ENCODE data around the gene KLHL12. TPM values are rescaled to one million over a fixed set of nuclear protein-coding genes. Genes with fewer than 3 reads are reported as not detected.

Gene KLHL12
- polyA plus RNA-seq, 1 donor (not counting 4 experiments of a cell fraction or from before 2014, with no cell fraction given): 32.3 TPM

- FAIRE-seq (no peak), DNase-seq (ENCODE audit: low read depth, low spot score) (no peak)
- Histone ChIP-seq H3K9ac (ENCODE audit: control insufficient read depth, extremely low read depth, insufficient read depth, low read length) (no peak overlapping the region), H3K27ac (ENCODE audit: control insufficient read depth, insufficient read depth, low read length) (no peak overlapping the region), H3K9me1 (ENCODE audit: control insufficient read depth, extremely low read depth, insufficient read depth, low read length) (no peaks in the 10 kb centered on the region), H3K4me1 (ENCODE audit: control insufficient read depth, extremely low read depth, insufficient read depth, low read length) (peaks cover 15% of the 10 kb centered on the region), H3K4me2 (ENCODE audit: control insufficient read depth, extremely low read depth, insufficient read depth, low read depth, low read length) (no peak overlapping the region), H2AFZ (ENCODE audit: control insufficient read depth, low read length) (no peak overlapping the region), H3K79me2 (ENCODE audit: control insufficient read depth, insufficient read depth, low read length) (no peaks in the 10 kb centered on the region), H3K9me3 (ENCODE audit: control insufficient read depth, low read depth, low read length) (no peaks in the 10 kb centered on the region), H3K36me3 (ENCODE audit: control insufficient read depth in 2 of 2, extremely low read depth in 1 of 2, insufficient read depth in 2 of 2, low read length in 2 of 2) (peaks cover 0 to 2% of the 10 kb centered on the region in 2 experiments), H3K4me3 (ENCODE audit: control insufficient read depth in 2 of 3, extremely low read depth in 1 of 3, insufficient read depth in 2 of 3, low read depth in 1 of 3, low read length in 3 of 3) (no peak overlapping the region), H3K27me3 (ENCODE audit: control insufficient read depth, extremely low read depth, insufficient read depth, low read length) (no peaks in the 10 kb centered on the region), H4K20me1 (ENCODE audit: control insufficient read depth, extremely low read depth, insufficient read depth, low read length) (no peaks in the 10 kb centered on the region)
- dilution Hi-C loops (cut with MboI; ENCODE audit: extremely low pct_ligation_motif_present, low sequenced_read_pairs): no loop called here
- no peak for TF ChIP-seq EZH2 (IDR thresholded peaks at IDR 0.05; ENCODE audit: low read length)
- no peak for TF ChIP-seq CTCF (optimal IDR thresholded peaks at IDR 0.05 in 1 of 3, IDR thresholded peaks at IDR 0.05 in 1 of 3, conservative IDR thresholded peaks at IDR 0.05 in 1 of 3; ENCODE audit: extremely low read depth in 1 of 3, insufficient read depth in 2 of 3, low read length in 3 of 3)
Observed at GRCh38 chr1:202934755-202935154, 7.7 kb upstream of the KLHL12 start.

- Histone ChIP-seq H3K9me1 (ENCODE audit: control insufficient read depth, extremely low read depth, insufficient read depth, low read length) (no peaks in the 10 kb centered on the region), H3K4me2 (ENCODE audit: control insufficient read depth, extremely low read depth, insufficient read depth, low read depth, low read length) (no peak overlapping the region), H4K20me1 (ENCODE audit: control insufficient read depth, extremely low read depth, insufficient read depth, low read length) (no peaks in the 10 kb centered on the region), H3K79me2 (ENCODE audit: control insufficient read depth, insufficient read depth, low read length) (no peaks in the 10 kb centered on the region), H3K27ac (ENCODE audit: control insufficient read depth, insufficient read depth, low read length) (no peak overlapping the region), H3K27me3 (ENCODE audit: control insufficient read depth, extremely low read depth, insufficient read depth, low read length) (no peaks in the 10 kb centered on the region), H3K9ac (ENCODE audit: control insufficient read depth, extremely low read depth, insufficient read depth, low read length) (no peak overlapping the region), H2AFZ (ENCODE audit: control insufficient read depth, low read length) (no peak overlapping the region), H3K4me1 (ENCODE audit: control insufficient read depth, extremely low read depth, insufficient read depth, low read length) (no peaks in the 10 kb centered on the region), H3K36me3 (ENCODE audit: control insufficient read depth in 2 of 2, extremely low read depth in 1 of 2, insufficient read depth in 2 of 2, low read length in 2 of 2) (no peaks in the 10 kb centered on the region), H3K9me3 (ENCODE audit: control insufficient read depth, low read depth, low read length) (no peaks in the 10 kb centered on the region), H3K4me3 (ENCODE audit: control insufficient read depth in 2 of 3, extremely low read depth in 1 of 3, insufficient read depth in 2 of 3, low read depth in 1 of 3, low read length in 3 of 3) (no peak overlapping the region)
- TF ChIP-seq CTCF (optimal IDR thresholded peaks at IDR 0.05 in 1 of 3, IDR thresholded peaks at IDR 0.05 in 1 of 3, conservative IDR thresholded peaks at IDR 0.05 in 1 of 3; ENCODE audit: extremely low read depth in 1 of 3, insufficient read depth in 2 of 3, low read length in 3 of 3): no peak
- FAIRE-seq: no peak
- no peak for DNase-seq (ENCODE audit: low read depth, low spot score)
- dilution Hi-C loops (cut with MboI; ENCODE audit: extremely low pct_ligation_motif_present, low sequenced_read_pairs): no loop called here
Observed at GRCh38 chr1:202932476-202932875, 5.4 kb upstream of the KLHL12 start.
